Measurements from ENCODE around the gene HTRA3.

HTRA3 gene

GRCh38 chr4:8285143-8285975 lies 15.8 kb downstream of the HTRA3 start:
- TF ChIP-seq, protein P1, sequence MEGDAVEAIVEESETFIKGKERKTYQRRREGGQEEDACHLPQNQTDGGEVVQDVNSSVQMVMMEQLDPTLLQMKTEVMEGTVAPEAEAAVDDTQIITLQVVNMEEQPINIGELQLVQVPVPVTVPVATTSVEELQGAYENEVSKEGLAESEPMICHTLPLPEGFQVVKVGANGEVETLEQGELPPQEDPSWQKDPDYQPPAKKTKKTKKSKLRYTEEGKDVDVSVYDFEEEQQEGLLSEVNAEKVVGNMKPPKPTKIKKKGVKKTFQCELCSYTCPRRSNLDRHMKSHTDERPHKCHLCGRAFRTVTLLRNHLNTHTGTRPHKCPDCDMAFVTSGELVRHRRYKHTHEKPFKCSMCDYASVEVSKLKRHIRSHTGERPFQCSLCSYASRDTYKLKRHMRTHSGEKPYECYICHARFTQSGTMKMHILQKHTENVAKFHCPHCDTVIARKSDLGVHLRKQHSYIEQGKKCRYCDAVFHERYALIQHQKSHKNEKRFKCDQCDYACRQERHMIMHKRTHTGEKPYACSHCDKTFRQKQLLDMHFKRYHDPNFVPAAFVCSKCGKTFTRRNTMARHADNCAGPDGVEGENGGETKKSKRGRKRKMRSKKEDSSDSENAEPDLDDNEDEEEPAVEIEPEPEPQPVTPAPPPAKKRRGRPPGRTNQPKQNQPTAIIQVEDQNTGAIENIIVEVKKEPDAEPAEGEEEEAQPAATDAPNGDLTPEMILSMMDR (IDR thresholded peaks at IDR 0.05; ENCODE audit: low read depth, low read length): no peak
- no peak for DNase-seq (ENCODE audit: low read depth in 2 of 2)
- H3K4me3 ChIP-seq (replicated peaks in 1 of 2; ENCODE audit: low read depth in 2 of 2, low read length in 2 of 2): no peak overlapping the region

GRCh38 chr4:8285976-8286718 lies 16.6 kb downstream of the HTRA3 start:
- DNase-seq (ENCODE audit: low read depth in 2 of 2): no peak
- TF ChIP-seq, protein P1 (IDR thresholded peaks at IDR 0.05; ENCODE audit: low read depth, low read length): no peak
- H3K4me3 ChIP-seq (replicated peaks in 1 of 2; ENCODE audit: low read depth in 2 of 2, low read length in 2 of 2): no peak overlapping the region

- TF ChIP-seq, protein P1 (IDR thresholded peaks at IDR 0.05; ENCODE audit: low read depth, low read length): no peak
- no peak overlapping the region for H3K4me3 ChIP-seq (replicated peaks in 1 of 2; ENCODE audit: low read depth in 2 of 2, low read length in 2 of 2)
Observed at GRCh38 chr4:8286719-8287342, 17.3 kb downstream of the HTRA3 start.

DNA sequence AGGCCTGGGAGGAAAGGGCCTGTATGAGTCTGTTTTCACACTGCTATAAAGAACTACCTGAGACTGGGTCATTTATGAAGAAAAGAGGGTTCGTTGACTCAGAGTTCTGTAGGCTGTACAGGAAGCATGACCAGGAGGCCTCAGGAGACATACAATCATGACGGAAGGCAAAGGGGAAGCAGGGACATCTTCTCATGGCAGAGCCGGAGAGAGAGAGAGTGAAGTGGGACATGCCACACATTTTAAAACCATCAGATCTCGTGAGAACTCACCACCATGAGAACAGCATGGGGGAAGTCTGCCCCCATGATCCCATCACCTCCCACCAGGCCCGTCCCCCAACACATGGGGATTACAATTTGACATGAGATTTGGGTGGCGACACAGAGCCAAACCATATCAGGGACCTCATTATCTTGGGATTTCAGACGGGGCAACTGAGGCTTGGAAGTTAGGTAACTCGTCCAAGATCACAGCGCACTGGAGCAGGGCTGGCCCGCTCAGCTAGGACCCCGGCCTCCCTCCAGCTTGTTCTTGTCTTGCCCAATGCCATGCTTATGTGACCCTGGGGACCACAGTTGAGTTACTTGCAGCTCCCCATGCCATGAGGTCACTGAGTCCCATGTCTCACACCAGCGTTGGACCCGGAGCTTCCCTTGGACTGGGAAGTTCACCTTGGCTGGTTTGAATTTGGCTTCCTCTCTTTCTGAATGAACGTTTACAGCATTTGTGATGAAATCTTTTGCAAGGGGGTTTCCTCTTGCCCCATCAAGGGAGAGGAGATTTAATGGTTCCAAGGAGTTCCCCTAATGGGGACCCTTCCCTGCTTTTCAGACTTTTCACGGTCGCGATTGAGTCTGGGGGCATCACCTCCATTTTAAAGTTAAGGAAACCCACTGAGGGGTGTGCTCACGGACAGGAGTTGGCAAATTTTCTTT lies 18.1 kb downstream of the HTRA3 start:
- no peak overlapping the region for H3K4me3 ChIP-seq (replicated peaks in 1 of 2; ENCODE audit: low read depth in 2 of 2, low read length in 2 of 2)
- no peak for DNase-seq (ENCODE audit: low read depth in 2 of 2)
- TF ChIP-seq, protein P1 (IDR thresholded peaks at IDR 0.05; ENCODE audit: low read depth, low read length): no peak

More at GRCh38 chr4:8286719-8287342, 17.3 kb downstream of the HTRA3 start:
- DNase-seq (ENCODE audit: low read depth in 2 of 2): no peak

DNA sequence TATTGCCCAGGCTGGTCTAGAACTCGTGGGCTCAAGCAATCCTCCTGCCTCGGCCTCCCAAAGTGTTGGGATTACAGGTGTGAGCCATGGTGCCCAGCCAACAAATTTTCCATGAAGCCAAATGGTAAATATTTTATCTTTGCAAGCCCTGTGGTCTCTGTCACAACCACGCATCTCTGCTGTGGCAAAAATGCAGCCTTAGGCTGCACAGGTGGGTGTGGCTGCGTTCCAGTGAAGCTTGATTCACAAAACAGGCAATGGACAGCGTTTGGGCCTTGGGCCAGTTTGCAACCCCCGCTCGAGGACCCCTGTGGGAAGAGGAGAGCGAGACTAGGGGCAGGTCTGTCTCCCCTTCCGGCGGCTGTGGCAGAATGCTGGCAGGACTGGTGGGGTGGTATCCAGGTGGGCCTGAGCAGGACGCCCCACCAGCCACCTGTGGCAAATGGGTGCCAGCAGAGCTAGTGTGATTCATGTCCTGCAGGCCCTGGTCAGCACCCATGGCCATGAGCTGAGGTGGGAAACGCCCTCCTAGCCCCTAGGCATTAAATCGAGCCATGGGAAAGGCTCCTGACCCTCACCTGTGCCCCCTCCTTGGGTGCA lies 19.7 kb downstream of the HTRA3 start:
- no peak for DNase-seq (ENCODE audit: low read depth in 2 of 2)
- TF ChIP-seq, protein P1 (IDR thresholded peaks at IDR 0.05; ENCODE audit: low read depth, low read length): no peak

More for the DNA sequence above, 19.7 kb downstream of the HTRA3 start:
- no peak overlapping the region for H3K4me3 ChIP-seq (replicated peaks in 1 of 2; ENCODE audit: low read depth in 2 of 2, low read length in 2 of 2)
